ENCODE measurements around the gene SLC4A5.
"Not testable (repeated sequence)": the region's sequence is repeated elsewhere in the genome, so short reads cannot be mapped to it uniquely, and the experiment has no call there.

SLC4A5 gene

GRCh38 chr2:74264281-74264680, 78.9 kb downstream of the SLC4A5 start:
- no peak for DNase-seq (ENCODE audit: low read depth)

GRCh38 chr2:74262681-74263080, 80.5 kb downstream of the SLC4A5 start:
- no peak for DNase-seq (ENCODE audit: low read depth)

GRCh38 chr2:74261204-74261864, 81.9 kb downstream of the SLC4A5 start:
- peak; percentile 59 for DNase-seq (ENCODE audit: low read depth)

GRCh38 chr2:74260495-74260894, 82.7 kb downstream of the SLC4A5 start:
- no peak for DNase-seq (ENCODE audit: low read depth)

GRCh38 chr2:74259733-74260132, 83.5 kb downstream of the SLC4A5 start:
- no peak for DNase-seq (ENCODE audit: low read depth)

GRCh38 chr2:74259191-74259590, 84.0 kb downstream of the SLC4A5 start:
- no peak for DNase-seq (ENCODE audit: low read depth)

- DNase-seq (ENCODE audit: low read depth): no peak
Measured at GRCh38 chr2:74255660-74256213, 87.5 kb downstream of the SLC4A5 start.

GRCh38 chr2:74253971-74254310, 89.3 kb downstream of the SLC4A5 start:
- DNase-seq (ENCODE audit: low read depth): no peak

- DNase-seq (ENCODE audit: low read depth): no peak
Measured at GRCh38 chr2:74253306-74253970, 89.8 kb downstream of the SLC4A5 start.

GRCh38 chr2:74252862-74253261, 90.4 kb downstream of the SLC4A5 start:
- DNase-seq (ENCODE audit: low read depth): no peak

- DNase-seq (ENCODE audit: low read depth): no peak
Measured at GRCh38 chr2:74252036-74252435, 91.2 kb downstream of the SLC4A5 start.

GRCh38 chr2:74250189-74250631, 93.0 kb downstream of the SLC4A5 start:
- peak; percentile 51 for DNase-seq (ENCODE audit: low read depth)

GRCh38 chr2:74249406-74250122, 93.7 kb downstream of the SLC4A5 start:
- no peak for DNase-seq (ENCODE audit: low read depth)

GRCh38 chr2:74246496-74247195, 96.6 kb downstream of the SLC4A5 start:
- DNase-seq (ENCODE audit: low read depth): no peak

- DNase-seq (ENCODE audit: low read depth): no peak
Measured at GRCh38 chr2:74244286-74244685, 98.9 kb downstream of the SLC4A5 start.

- no peak for DNase-seq (ENCODE audit: low read depth)
Measured at GRCh38 chr2:74242354-74243071, 100.7 kb downstream of the SLC4A5 start.

GRCh38 chr2:74239346-74239745, 103.9 kb downstream of the SLC4A5 start:
- no peak for DNase-seq (ENCODE audit: low read depth)

GRCh38 chr2:74238879-74239278, 104.3 kb downstream of the SLC4A5 start:
- peak; percentile 80 for DNase-seq (ENCODE audit: low read depth)

GRCh38 chr2:74235041-74235440, 108.2 kb downstream of the SLC4A5 start:
- no peak for DNase-seq (ENCODE audit: low read depth)

GRCh38 chr2:74233648-74234047, 109.6 kb downstream of the SLC4A5 start:
- no peak for DNase-seq (ENCODE audit: low read depth)

- DNase-seq (ENCODE audit: low read depth): no peak
Measured at GRCh38 chr2:74232426-74232825, 110.8 kb downstream of the SLC4A5 start.

- not testable (repeated sequence) for DNase-seq (ENCODE audit: low read depth)
Measured at GRCh38 chr2:74229865-74230264, 113.4 kb downstream of the SLC4A5 start.
